ENCODE data around the gene PRKG1.

PRKG1 gene

DNA sequence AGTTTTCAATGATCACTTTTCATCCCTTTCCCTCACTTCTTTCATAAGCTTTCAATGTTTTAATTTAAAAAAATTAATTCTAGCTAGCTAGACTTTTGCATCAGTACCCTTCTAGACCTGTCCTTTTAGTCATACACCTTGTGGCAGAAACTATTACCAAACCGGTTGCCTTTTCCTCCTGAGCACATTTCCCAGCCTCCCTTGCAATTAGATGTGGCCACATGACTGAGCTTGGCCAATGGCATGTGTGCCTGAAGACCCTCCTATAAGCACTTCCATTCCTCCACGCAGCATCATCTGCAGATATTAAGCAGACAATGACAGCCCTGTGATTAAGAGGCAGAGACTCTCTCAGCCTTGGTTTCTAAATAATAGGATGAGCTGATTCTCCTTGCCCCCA is 1252.1 kb downstream of the PRKG1 start:
- Histone ChIP-seq H3F3A (ENCODE audit: low read depth) (no peaks in the 10 kb centered on the region), H3K79me2 (ENCODE audit: insufficient read depth, low read length) (no peaks in the 10 kb centered on the region), H3K4me3 (ENCODE audit: low read length, poor library complexity, severe bottlenecking) (no peak overlapping the region), H3K9ac (ENCODE audit: low read depth, low read length, poor library complexity, severe bottlenecking) (no peak overlapping the region), H3K9me2 (replicated peaks; ENCODE audit: low read depth, low read length) (no peaks in the 10 kb centered on the region), H2AFZ (ENCODE audit: low read length) (no peak overlapping the region), H3K36me3 (ENCODE audit: insufficient read depth, low read length) (no peaks in the 10 kb centered on the region), H3K4me1 (ENCODE audit: insufficient read depth, low read length, poor library complexity, severe bottlenecking) (no peaks in the 10 kb centered on the region), H3K4me2 (ENCODE audit: low read depth, low read length, poor library complexity, severe bottlenecking) (no peak overlapping the region), H3K27me3 (ENCODE audit: insufficient read depth, low read length, poor library complexity, severe bottlenecking) (no peaks in the 10 kb centered on the region), H4K20me1 (ENCODE audit: insufficient read depth, low read length, poor library complexity, severe bottlenecking) (no peaks in the 10 kb centered on the region), H3K9me3 (ENCODE audit: insufficient read depth, low read depth, low read length) (no peaks in the 10 kb centered on the region)
- TF ChIP-seq, protein P1, sequence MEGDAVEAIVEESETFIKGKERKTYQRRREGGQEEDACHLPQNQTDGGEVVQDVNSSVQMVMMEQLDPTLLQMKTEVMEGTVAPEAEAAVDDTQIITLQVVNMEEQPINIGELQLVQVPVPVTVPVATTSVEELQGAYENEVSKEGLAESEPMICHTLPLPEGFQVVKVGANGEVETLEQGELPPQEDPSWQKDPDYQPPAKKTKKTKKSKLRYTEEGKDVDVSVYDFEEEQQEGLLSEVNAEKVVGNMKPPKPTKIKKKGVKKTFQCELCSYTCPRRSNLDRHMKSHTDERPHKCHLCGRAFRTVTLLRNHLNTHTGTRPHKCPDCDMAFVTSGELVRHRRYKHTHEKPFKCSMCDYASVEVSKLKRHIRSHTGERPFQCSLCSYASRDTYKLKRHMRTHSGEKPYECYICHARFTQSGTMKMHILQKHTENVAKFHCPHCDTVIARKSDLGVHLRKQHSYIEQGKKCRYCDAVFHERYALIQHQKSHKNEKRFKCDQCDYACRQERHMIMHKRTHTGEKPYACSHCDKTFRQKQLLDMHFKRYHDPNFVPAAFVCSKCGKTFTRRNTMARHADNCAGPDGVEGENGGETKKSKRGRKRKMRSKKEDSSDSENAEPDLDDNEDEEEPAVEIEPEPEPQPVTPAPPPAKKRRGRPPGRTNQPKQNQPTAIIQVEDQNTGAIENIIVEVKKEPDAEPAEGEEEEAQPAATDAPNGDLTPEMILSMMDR (conservative IDR thresholded peaks at IDR 0.05; ENCODE audit: low read length) = no peak

DNA sequence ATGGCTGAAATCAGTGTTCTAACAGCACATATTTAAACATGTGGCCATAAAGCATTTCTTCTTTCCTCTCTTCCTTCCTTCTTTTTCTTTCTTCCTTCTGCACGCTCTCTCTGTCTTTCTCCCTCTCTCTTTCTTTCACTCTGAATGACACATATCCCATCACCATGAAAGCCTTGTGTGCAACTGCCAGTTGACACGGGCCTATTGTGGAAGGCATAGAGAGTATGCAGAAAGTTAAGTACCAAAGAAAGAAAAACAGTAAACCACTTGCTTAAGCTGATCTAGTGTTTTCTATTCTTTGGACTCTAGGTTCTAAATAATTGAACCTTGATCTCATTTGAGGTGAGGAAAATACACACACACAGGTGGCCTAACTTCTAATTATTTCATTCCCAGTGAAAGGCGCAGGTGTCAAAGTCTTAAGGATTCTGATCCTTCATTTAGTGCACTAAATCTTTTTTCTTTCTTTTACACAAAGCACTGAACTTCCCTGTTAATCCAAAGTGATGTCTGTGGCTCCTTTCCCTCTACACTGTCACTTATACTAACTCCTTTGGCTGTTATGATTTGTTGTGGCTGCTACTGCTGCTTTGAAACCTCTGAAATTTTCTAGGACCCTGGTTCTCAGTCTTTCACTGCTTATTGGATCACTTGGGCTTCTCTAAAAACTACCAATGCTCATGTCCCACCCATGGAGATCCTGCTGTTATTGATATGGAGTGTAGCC is 1257.5 kb downstream of the PRKG1 start:
- TF ChIP-seq, protein P1 (conservative IDR thresholded peaks at IDR 0.05; ENCODE audit: low read length) = no peak
- no peak for TF ChIP-seq EZH2phosphoT487 (IDR thresholded peaks at IDR 0.05; ENCODE audit: borderline replicate concordance)
- no peak overlapping the region for H3K4me3 ChIP-seq (ENCODE audit: low read length, poor library complexity, severe bottlenecking)
- H3K9me3 ChIP-seq (ENCODE audit: insufficient read depth, low read depth, low read length) = no peaks in the 10 kb centered on the region
- no peaks in the 10 kb centered on the region for H3F3A ChIP-seq (ENCODE audit: low read depth)
- H3K36me3 ChIP-seq (ENCODE audit: insufficient read depth, low read length) = no peaks in the 10 kb centered on the region
- no peaks in the 10 kb centered on the region for H3K27me3 ChIP-seq (ENCODE audit: insufficient read depth, low read length, poor library complexity, severe bottlenecking)
- H4K20me1 ChIP-seq (ENCODE audit: insufficient read depth, low read length, poor library complexity, severe bottlenecking) = no peaks in the 10 kb centered on the region
- no peak overlapping the region for H3K4me2 ChIP-seq (ENCODE audit: low read depth, low read length, poor library complexity, severe bottlenecking)
- no peaks in the 10 kb centered on the region for H3K4me1 ChIP-seq (ENCODE audit: insufficient read depth, low read length, poor library complexity, severe bottlenecking)
- H2AFZ ChIP-seq (ENCODE audit: low read length) = no peak overlapping the region
- H3K9ac ChIP-seq (ENCODE audit: low read depth, low read length, poor library complexity, severe bottlenecking) = no peak overlapping the region
- no peaks in the 10 kb centered on the region for H3K79me2 ChIP-seq (ENCODE audit: insufficient read depth, low read length)
- H3K9me2 ChIP-seq (replicated peaks; ENCODE audit: low read depth, low read length) = no peaks in the 10 kb centered on the region

DNA sequence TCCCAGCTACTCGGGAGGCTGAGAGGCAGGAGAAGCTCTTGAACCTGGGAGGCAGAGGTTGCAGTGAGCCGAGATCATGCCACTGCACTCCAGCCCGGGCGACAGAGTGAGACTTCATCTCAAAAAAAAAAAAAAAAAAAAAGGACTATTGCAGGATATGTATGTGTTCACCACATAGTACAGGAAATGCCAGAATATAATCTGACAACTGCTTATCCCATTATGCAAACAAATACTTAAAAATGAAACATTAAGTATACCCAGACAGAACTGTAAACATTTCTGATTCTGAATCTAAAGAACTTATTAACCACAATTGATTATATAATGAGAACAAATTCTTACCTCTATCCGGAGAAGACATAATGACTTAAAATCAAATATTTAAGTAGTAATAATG is 1258.5 kb downstream of the PRKG1 start:
- TF ChIP-seq, protein P1 (conservative IDR thresholded peaks at IDR 0.05; ENCODE audit: low read length) = no peak
- no peak for TF ChIP-seq EZH2phosphoT487 (IDR thresholded peaks at IDR 0.05; ENCODE audit: borderline replicate concordance)

More for the DNA sequence above, 1258.5 kb downstream of the PRKG1 start:
- Histone ChIP-seq H3K27me3 (ENCODE audit: insufficient read depth, low read length, poor library complexity, severe bottlenecking) (no peaks in the 10 kb centered on the region), H3K9me2 (replicated peaks; ENCODE audit: low read depth, low read length) (no peaks in the 10 kb centered on the region), H3K4me1 (ENCODE audit: insufficient read depth, low read length, poor library complexity, severe bottlenecking) (no peaks in the 10 kb centered on the region), H3K9ac (ENCODE audit: low read depth, low read length, poor library complexity, severe bottlenecking) (no peak overlapping the region), H3K4me2 (ENCODE audit: low read depth, low read length, poor library complexity, severe bottlenecking) (no peak overlapping the region), H3F3A (ENCODE audit: low read depth) (no peaks in the 10 kb centered on the region), H3K9me3 (ENCODE audit: insufficient read depth, low read depth, low read length) (no peaks in the 10 kb centered on the region), H3K36me3 (ENCODE audit: insufficient read depth, low read length) (no peaks in the 10 kb centered on the region), H3K4me3 (ENCODE audit: low read length, poor library complexity, severe bottlenecking) (no peak overlapping the region), H4K20me1 (ENCODE audit: insufficient read depth, low read length, poor library complexity, severe bottlenecking) (no peaks in the 10 kb centered on the region), H3K79me2 (ENCODE audit: insufficient read depth, low read length) (no peaks in the 10 kb centered on the region), H2AFZ (ENCODE audit: low read length) (no peak overlapping the region)

All from Loucy (cell line).